Stimulated activated CD8-positive, alpha-beta memory T cell treated with anti-CD3 and anti-CD28 coated beads, Interleukin-12 subunit alpha, Interleukin-12 subunit beta, amount 100 ng/mL, for 1 hour (primary cell): ENCODE data around the gene VDR.
"Not testable (repeated sequence)": the region's sequence is repeated elsewhere in the genome, so short reads cannot be mapped to it uniquely, and the experiment has no call there.

Source experiments
- DNase-seq: peaks from one replicate; pipeline ENCODE4 v3.0.0-alpha.2; 2020; ENCODE audit warnings: low read depth

VDR gene

DNA sequence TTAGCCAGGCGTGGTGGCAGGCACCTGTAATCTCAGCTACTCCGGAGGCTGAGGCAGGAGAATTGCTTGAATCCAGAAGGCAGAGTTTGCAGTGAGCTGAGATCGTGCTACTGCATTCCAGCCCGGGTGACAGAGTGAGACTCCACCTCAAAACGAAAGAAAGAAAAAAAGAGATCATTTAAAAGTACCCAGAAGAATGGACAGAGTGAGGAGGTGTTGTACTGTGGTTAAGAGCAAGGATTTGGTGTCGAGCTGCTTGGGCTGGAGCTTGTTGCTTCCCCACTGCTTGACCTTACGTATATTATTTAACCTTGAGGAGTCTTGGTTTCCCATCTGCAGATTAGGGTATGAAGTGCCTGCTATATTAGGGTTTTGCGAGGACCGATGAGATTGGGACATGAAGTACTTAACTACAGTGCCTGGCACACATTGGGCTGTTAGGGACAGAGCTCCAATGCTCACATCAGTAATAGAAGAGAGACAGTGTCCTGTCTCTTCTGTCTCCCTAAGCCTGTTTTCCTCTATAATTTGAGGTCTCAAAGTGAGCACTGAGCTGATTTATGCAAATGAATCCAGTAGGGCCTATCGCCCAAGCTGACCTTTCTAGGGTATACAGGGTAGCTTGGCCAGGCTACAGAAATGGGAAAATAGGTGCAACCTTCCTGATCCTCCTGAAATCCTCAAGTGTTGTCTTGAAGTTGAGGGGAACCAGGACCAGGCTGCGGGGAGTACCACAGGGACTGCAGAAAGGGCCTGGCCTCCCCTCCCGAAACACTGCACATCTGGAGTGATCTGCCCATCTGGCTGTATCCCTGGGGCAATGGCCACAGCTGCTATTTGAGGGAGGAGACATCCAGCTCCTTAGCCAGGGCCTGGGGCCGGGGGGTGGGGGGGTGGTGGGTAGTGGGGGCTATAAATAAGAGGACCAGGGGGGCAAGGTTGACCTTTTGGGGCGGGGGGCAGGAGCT is 76.5 kb downstream of the VDR start:
- DNase-seq = no peak

DNA sequence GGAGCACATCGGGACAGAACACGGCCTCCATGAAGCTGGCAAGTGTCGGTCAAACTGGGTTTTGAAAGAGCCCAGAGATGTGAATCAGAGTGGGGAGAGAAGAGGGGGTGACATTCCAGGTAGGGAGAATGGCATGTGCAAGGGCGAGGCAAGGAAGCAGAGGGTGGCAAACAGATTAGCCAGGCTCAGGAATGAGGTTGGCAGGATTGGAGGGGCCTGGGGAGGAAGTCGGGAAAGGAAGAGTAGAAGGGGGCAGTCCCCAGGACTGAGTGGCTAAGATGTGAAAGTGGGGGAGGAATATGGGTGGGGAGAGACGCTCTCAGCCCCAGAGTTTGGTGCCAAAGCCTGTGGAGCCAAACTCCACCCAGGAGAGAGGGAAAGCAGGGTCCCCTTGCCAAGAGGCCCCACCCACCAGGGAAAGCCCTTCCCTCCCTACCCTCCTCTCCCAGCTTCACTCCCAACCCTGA is 79.6 kb downstream of the VDR start:
- no peak for DNase-seq

DNA sequence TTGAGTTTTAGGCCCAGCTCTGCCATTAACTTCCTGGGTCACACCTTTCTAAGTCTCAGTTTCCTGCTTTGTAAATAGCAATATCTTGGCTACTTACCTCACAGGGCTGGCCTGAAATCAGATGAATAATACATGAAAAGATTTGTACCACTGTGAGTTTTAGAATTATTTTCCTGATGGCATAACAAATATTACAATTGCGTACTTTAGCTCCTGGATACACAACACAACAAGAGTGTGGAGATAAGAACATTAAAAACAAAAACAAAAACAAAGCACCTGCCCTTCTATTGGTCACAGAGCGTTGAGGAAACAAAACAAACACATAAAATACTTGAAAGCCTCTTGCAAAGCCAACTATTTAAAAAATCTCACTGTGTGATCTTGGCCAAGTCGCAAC is 80.2 kb downstream of the VDR start:
- no peak for DNase-seq

DNA sequence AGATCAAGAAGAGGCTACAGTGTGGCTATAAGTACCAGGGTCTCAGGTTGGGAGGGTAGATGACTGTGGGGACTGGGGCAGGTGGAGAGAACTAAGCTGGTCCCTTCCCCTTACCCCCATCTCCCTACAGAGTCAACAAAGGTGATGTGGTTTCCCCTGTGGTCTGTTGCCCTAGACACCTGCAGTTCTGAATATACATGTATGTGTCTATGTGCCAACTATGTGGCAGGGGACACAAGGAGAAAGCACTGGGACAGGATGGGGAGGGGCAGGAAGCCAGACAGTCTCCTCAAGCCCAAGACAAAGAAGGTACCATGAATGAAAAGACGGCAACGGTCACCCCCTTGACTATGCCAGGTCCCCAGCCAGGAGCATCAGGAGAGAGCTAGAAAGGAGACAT is 80.6 kb downstream of the VDR start:
- no peak for DNase-seq

DNA sequence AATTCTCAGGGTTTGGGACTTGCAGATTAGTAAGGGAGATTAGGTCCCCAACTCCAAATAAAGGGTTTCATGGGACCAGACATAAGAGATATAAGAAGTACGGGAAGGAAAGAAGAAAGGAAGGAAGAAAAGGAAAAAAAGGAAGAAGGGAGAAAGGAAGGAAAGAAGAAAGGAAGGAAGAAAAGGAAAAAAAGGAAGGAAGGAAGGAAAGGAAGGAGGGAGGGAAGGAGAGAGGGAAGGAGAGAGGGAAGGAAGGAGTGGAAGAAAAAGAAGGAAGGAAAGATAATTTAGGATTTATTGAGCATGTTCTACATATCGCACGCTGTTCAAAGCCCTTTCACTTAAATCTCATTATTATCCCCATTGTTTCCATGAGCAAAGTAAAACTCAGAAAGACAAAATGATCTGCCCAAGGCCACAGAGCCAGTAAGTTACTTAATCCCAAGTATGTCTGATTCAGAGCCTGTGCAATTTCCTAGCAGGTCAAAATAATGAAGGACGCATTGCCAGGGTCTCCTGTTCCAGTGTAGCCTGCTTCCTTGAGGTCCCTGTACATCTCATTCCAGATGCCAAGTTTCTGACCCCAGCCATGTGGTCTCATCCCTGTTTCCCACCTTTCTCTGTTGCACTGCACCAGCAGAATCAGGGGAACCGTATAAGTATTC is 81.2 kb downstream of the VDR start:
- no peak for DNase-seq

DNA sequence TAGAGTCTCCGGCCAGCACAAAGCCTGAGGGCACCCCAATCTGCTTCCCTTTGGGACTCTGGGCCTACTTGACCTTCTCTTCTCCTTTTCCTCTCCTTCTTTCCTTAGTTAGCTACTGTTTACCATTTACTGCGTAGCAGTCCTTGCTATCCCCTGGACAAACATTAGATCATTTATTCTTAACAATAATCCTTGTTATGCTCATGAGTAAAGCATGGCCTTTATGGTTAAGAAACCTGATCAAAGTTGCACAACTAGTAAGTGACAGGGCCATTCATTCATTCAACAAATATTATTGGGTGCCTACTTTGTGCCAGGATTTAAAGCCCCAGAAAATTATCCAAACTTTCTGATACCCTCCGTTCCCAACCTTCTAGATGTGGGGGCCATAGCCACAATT is 81.9 kb downstream of the VDR start:
- no peak for DNase-seq

DNA sequence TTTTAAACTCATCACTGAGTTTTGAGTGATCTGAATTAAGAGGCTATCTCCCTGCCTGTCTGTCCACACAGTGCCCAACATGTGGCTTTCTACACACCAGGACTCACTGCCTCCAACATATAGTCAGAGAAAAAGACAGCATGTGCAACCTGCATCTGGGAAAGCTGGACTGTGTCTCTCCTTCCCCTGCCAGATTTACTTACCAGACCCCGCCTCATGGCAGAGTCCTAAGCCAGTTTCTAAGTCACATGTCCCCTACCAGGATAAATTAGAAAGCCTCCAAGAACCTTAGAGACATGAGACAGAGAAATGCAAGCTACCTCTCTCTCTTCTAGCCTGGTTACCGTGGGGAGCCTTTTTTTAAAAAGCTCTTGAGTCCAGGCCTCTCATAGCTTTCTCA is 82.4 kb downstream of the VDR start:
- DNase-seq = no peak

DNA sequence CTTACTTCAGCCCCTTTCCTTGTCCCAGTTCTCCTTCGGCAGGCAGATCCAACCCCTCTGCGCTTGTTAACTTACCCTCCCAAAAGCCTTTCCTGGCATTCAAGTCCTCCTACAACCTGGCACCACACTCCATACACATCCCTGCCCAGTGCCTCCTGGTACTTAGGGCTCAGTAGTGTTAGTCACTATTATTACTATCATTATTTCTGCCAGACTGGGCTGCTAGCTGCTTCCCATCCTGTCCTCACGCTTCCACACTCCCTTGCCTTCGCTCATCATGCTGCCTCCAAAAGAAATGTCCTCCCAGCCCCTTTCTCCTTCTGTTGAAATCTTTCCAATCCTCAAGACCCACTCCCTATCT is 83.5 kb downstream of the VDR start:
- DNase-seq = no peak

DNA sequence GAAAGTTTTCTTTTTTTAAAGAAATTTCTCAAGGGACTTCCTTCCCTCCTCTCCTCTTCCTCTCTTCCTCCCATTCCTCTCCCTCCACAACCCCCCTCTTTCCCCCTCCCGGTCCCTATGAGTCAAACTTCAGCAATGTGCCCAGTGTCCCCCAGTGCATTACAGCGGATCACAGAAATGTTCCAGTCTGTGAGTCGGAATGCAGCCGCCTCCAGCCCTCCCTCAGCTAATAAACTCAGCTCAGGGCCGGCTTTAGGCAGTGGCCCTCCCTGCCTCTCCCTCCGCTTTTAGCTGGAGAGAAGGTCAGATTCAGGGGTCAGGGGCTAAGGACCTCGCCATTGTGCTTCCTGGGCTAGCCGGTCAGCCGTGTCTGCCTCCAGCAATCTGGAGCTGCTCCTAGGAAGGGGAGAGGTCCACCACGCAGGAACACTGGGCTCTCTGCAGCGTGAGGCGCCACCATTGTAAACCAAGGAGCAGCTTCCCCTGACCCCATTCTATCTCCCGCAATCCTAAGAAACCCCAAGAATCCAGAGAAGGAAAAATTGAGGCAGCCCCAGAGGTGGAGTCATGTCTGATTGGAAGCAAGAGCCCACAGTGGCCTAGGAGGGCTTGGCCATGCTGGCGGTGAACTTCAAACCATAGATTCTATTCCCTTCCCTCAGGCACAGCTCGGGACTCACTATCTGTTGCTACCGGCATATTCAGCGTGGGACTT is 84.0 kb downstream of the VDR start:
- no peak for DNase-seq

DNA sequence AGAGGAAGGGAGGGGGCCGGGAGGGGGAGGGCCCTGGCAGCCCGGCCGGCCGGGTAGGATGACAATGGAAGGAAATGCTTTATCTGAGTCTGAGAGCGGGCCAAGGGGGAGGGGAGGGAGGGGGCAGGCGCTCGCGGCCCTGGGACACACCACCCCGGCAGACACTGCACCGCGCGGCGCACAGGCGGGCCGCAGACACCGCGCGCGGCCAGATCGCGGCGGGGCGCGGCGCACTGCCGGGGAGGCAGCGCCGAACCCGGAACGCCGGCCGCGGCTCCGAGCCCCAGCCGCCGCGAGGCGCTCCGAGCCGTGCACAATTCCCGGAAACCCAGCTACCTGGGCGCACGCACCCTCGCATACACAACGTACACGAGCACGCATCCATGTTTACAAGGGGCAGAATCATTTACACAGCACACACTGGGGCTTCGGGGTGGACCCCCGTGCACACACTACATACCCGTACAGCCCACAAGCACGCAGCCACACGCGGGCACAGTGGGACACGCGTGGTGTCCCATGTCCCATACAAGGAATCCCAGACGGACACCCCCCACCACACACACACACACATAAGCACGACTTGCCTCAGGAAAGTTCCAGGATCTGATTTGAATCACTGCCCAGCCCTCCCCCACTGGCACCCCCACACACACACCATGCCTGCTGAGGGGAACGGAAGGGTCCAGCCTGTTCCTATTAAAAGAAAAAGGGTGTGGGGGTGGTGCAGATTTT is 84.7 kb downstream of the VDR start, which contains the start of gene HDAC7:
Gene HDAC7 (minus strand): TSS at position 8 of the 735 bp plus-strand sequence. CDS start 118 bp downstream, outside the sequence.
- no peak for DNase-seq

DNA sequence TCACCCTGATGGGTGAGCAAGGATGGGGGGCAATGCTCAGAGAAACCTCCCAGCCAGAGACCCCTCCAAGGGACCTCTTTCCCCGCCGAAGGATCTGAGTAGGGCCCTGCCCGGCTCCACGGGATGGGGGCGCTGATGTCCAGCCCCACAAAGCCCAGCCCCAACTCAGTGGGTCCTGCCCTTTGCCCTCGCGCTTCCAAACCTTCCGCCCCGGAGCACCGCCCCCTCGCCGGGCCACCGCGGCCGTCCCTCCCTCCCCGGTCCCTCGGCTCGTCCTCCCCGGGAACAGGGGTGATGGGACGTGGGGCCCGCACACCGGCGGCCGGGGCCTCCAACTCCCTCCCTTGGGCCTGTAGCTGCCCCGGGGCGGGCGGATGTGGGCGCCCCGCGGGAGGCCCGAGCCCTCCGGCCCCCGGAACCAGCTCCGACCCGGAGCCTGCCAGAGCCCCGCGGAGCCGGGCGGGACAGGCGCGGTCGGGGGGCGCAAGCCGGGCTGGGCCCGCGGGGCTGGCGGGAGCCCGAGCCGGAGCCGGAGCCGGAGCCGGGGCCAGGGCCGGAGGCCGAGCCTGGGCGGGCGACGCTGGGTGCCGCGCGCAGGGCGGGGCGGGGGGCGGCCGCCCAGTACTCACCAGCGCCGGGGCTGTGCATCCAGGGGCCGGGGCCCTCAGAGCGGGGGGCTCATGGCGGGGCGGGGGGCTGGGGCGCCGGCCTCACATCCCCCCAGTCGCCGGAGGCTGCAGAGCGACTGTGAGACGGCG is 85.5 kb downstream of the VDR start:
- no peak for DNase-seq

DNA sequence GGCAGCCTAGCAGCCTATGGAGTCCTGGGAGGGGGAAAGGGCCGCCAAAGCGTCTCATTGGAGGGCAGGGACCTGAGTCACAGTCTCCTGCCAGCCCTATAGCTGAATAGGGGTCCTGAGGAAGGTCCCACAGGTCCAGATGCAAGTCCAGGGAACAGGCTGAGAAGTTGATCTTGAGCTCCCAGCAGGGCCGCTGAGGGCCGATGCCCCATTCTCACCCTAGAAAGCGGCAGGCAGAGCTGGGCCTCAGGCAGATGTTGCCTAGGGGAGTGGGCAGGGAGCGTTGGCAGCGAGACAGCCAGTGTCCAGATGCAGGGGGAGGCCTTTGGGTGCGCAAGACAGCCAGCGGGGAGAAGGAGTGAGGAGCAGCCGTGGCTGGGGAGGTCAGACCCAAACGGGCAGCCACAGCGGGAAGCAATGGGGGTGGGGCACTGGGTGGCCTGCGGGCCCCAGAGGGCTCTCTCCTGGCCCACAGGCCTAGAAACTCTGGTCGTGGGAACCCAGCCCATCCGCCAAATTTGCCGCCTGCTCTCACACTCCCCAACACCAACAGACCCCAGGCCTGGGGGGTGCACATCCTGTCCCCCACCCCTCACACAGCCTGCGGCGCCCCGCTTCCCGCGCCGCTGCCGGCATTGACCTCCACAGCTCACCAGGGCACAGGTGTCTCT is 86.2 kb downstream of the VDR start:
- no peak for DNase-seq

DNA sequence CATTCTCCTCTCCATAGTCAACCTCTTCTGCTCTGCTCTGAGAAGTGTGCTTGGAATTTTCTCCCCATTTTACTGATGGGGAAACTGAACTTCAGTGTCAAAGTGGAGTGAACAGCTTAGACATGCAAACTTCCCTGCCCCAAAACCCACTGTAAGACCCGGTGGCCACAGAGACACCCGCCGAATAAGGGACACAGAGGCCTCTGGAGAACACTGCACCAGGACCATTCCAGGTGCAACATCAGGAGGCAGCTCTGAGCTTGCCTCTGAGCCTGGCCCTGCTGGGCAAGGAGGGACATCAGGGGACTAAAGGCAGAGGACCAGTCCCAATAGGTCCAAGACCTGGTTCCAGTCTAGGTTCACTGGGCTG is 86.8 kb downstream of the VDR start:
- no peak for DNase-seq

DNA sequence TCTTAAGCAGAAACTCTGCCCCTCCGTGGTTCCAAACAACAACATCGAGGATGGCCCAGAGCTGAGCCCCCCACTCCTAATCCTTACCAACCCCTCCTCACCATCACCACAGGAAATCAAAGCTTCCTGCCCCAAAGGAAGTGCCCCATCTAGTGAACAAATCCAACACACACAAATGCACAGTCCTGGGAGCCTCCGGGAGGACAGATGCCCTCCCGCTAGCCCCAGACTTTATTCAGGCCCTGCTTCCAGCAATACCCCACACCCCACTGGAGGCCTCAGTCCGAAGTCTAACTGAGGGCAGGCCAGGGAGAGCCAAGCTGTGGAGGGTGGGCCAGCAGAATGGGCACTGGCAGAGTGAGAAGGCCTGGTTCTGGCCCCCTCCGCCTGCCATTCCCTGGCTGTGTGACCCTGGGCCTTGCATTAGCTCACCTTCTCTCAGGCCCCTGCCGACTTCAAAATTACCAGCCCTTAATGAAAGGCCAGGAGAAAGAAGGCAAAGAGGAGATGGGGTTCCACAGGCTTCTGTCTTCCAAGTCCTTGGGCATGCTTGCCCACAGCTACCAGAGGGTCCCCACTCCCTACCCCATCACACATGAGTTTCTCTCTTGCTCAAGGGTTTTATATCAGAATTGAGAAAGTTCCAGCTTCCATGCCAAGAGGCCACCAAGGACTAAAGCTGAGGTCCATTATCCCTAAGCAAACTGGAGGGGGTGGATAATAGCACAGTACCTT is 87.4 kb downstream of the VDR start:
- no peak for DNase-seq

DNA sequence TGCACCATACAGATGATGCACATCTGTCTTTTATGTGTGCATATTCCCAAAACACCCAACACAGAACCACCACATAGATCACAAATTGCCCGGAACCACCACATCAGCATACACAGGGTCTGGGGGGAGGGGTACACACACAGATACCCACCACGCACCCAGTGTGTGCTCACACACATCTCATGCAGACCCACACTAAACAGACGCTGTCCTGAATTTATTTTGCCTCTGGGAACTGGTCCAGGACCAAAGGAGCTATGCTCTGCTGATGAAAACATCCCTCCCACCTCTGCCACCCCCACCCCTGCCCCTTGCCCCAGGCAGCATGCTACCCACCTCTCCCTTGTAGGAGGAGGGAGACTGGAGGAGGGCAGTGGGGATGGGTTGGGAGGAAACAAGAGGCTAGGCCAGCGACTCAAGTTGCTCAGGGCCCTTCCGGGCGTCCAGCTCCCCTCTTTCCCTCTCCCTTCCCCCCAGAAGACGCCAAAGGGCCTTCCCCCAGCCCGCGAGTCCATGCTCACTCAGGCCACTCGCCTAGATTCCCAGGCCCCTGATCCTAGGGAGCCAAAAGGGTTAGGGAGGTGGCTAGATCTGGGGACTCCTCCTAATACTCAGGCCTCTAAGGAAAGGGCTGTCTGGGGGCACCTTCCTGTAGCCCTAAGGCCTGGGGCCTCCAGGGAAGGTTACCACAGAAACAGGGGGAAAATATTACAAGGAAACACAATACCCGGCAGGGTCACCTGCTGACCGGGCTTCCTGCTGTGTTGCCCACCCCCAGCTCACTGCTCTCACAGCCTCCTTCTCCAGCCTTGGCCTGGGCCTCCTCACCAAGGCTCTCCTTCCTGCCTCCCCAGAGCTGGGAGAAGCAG is 88.2 kb downstream of the VDR start:
- DNase-seq = no peak

DNA sequence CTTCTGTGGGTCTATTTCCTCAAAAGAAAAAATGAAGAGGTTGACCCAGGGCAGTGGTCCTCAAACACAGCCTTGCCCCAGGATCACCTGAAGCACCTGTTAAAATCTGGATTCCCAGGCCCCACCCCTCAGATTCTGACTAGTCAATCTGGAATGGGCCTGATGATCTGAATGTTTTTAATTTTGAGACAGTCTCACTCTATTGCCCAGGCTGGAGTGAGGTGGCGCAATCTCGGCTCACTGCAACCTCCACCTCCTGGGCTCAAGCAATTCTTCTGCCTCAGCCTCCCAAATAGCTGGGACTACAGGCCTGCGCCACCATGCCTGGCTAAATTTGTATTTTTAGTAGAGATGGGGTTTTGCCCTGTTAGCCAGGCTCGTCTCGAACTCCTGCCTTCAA is 89.3 kb downstream of the VDR start:
- not testable (repeated sequence) for DNase-seq

DNA sequence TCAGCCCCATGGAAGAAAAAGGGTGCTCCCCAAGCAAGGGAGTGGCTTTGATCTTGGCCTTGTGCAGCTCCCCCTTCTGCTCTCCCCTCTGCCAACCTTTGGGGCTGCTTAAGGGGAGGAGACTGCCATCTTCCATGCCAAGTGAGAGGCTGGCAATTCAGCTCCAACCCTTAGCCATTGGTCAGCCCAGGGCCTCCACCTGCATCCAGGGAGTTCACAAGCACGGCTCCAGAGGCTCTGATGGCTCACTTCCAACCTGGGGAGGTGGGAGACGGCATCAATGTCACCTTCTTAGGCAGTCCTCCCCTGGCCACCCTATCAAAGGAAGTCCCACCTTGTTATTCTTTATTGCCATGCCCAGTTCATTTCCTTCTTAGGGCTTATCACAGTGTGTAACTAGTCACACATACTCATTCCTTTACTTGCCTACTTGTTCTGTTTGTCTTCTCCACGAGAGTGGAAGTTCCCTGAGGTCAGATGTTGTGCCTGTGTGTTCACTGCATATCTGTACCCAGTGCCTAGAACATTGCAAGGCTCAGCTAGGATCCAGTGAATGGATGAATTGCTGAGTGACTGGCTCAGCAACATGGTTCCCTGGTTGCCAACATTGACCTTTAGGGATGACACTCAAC is 90.1 kb downstream of the VDR start:
- no peak for DNase-seq

DNA sequence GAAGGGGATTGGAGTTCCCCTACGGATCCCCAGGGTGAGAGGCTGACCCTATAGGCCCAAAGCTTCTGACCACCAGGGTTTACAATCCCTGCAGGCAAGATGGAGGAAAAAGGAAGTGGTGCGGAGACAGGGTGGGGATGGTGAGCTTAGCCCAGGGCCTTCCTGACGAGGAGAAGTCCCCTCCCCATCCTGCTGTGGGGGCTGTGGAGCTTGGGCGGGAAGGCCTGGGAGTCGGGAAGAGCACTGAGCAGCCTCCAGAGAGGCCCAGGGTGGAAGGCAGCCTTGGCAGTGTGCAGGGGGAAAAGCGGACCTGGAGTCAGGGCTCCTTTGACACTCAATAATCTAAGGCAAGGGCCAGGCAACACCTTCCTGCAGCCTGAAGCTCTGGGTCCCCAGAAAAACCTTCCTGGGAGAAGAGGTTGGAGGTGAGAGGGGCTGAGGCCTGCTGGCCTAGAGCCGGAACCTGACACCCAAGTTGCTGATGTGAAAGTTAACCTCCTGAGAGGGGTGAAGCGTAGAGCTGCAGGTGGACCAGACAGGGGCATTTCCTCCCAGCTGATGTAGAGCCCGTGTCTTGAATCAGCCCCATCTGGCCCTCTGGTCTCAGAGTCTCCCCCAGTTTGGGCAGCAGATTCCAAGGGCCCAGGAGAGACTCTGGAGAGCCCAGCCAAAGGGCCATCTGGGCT is 91.1 kb downstream of the VDR start:
- no peak for DNase-seq
